OCI-LY1 (cell line): ENCODE results near the gene KLHL25.

ENCODE experiments used
- CTCF ChIP-seq: fragments of 200-600 bp; sonication (generic), shearing (Covaris generic); IDR thresholded peaks from 2 replicates; pipeline ENCODE4 v1.5.1; 2017; ENCODE audit warnings: mild to moderate bottlenecking, antibody characterized with exemption, low read length, moderate library complexity, mixed read lengths
- EZH2 ChIP-seq: fragments of 200-600 bp; sonication (generic), shearing (Covaris generic); IDR thresholded peaks from 2 replicates; pipeline ENCODE4 v1.8.0; 2017; ENCODE audit warnings: borderline replicate concordance, mixed run types, mild to moderate bottlenecking, antibody characterized with exemption, low read length, moderate library complexity, mixed read lengths

GRCh38 chr15:85741021-85741421 lies 53.7 kb downstream of the KLHL25 start:
- TF ChIP-seq CTCF: no peak
- no peak for TF ChIP-seq EZH2
